ENCODE measurements around the gene STYXL2. TPM values are rescaled to one million over a fixed set of nuclear protein-coding genes. Genes with fewer than 3 reads are reported as not detected.

STYXL2 gene
- total RNA-seq, 1 donor from 2014 or later, result 1.9 TPM

DNA sequence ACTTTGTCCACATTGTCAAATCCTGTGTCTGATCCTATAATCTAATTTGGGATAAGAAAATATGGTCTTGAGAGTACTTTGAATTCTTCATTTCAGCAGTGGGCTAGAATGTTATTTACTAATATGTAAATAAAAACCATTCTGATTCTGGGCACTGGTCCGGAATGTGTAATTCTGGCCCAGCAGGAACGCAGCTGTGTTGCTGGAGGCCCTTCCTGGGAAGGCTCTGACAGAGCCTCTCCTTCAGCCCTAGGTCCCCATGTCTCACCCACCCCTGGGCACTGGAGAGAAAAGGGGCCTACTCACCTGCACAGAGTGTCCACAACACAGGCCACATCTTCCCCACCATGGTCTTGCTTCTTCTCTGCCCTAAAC, 3.9 kb upstream of the STYXL2 start:
- Mint-ChIP-seq H3K4me3 (ENCODE audit: unreplicated experiment) (no peak overlapping the region), H3K36me3 (ENCODE audit: low read depth, unreplicated experiment) (no peaks in the 10 kb centered on the region), H3K27me3 (ENCODE audit: unreplicated experiment) (peaks cover 2% of the 10 kb centered on the region), H3K27ac (ENCODE audit: unreplicated experiment) (no peak overlapping the region), H3K4me1 (ENCODE audit: unreplicated experiment) (peaks cover 24% of the 10 kb centered on the region), H3K9me3 (ENCODE audit: unreplicated experiment) (no peaks in the 10 kb centered on the region)
- no peak for TF ChIP-seq CTCF (IDR thresholded peaks at IDR 0.05; ENCODE audit: unreplicated experiment)
- no peak for DNase-seq (ENCODE audit: low spot score)

GRCh38 chr1:167090314-167090942, 3.4 kb upstream of the STYXL2 start, which contains the start of gene GPA33:
GPA33 (minus strand) TSS chr1:167090377; CDS start chr1:167090287, 90 bp downstream.
- Mint-ChIP-seq H3K36me3 (ENCODE audit: low read depth, unreplicated experiment) (no peaks in the 10 kb centered on the region), H3K27ac (ENCODE audit: unreplicated experiment) (no peak within 1 kb of the TSS), H3K9me3 (ENCODE audit: unreplicated experiment) (no peaks in the 10 kb centered on the region), H3K27me3 (ENCODE audit: unreplicated experiment) (peaks cover 2% of the 10 kb centered on the region), H3K4me3 (ENCODE audit: unreplicated experiment) (no peak within 1 kb of the TSS), H3K4me1 (ENCODE audit: unreplicated experiment) (peaks cover 28% of the 10 kb centered on the region)
- no peak for TF ChIP-seq CTCF (IDR thresholded peaks at IDR 0.05; ENCODE audit: unreplicated experiment)
- no peak for DNase-seq (ENCODE audit: low spot score)

- no peak for DNase-seq (ENCODE audit: low spot score)
- Mint-ChIP-seq H3K4me3 (ENCODE audit: unreplicated experiment) (no peak overlapping the region), H3K36me3 (ENCODE audit: low read depth, unreplicated experiment) (no peaks in the 10 kb centered on the region), H3K27ac (ENCODE audit: unreplicated experiment) (no peak overlapping the region), H3K27me3 (ENCODE audit: unreplicated experiment) (peaks cover 2% of the 10 kb centered on the region), H3K4me1 (ENCODE audit: unreplicated experiment) (peaks cover 31% of the 10 kb centered on the region), H3K9me3 (ENCODE audit: unreplicated experiment) (no peaks in the 10 kb centered on the region)
- TF ChIP-seq CTCF (IDR thresholded peaks at IDR 0.05; ENCODE audit: unreplicated experiment), result no peak
Observed at GRCh38 chr1:167092653-167093052, 1.2 kb upstream of the STYXL2 start.

- no peaks in the 10 kb centered on the region for H3K36me3 Mint-ChIP-seq (ENCODE audit: low read depth, unreplicated experiment)
- TF ChIP-seq CTCF (IDR thresholded peaks at IDR 0.05; ENCODE audit: unreplicated experiment), result no peak
- no peak for DNase-seq (ENCODE audit: low spot score)
- peaks cover 25% of the 10 kb centered on the region for H3K4me1 Mint-ChIP-seq (ENCODE audit: unreplicated experiment)
- peaks cover 2% of the 10 kb centered on the region for H3K27me3 Mint-ChIP-seq (ENCODE audit: unreplicated experiment)
- no peaks in the 10 kb centered on the region for H3K9me3 Mint-ChIP-seq (ENCODE audit: unreplicated experiment)
- no peak overlapping the region for H3K27ac Mint-ChIP-seq (ENCODE audit: unreplicated experiment)
- no peak overlapping the region for H3K4me3 Mint-ChIP-seq (ENCODE audit: unreplicated experiment)
Observed at GRCh38 chr1:167094690-167095089, 815 bp downstream of the STYXL2 start.

GRCh38 chr1:167095368-167095767, 1.5 kb downstream of the STYXL2 start:
- DNase-seq (ENCODE audit: low spot score), result no peak
- Mint-ChIP-seq H3K36me3 (ENCODE audit: low read depth, unreplicated experiment) (no peaks in the 10 kb centered on the region), H3K4me3 (ENCODE audit: unreplicated experiment) (no peak overlapping the region), H3K9me3 (ENCODE audit: unreplicated experiment) (no peaks in the 10 kb centered on the region), H3K27ac (ENCODE audit: unreplicated experiment) (no peak overlapping the region), H3K27me3 (ENCODE audit: unreplicated experiment) (peaks cover 2% of the 10 kb centered on the region), H3K4me1 (ENCODE audit: unreplicated experiment) (peaks cover 25% of the 10 kb centered on the region)
- TF ChIP-seq CTCF (IDR thresholded peaks at IDR 0.05; ENCODE audit: unreplicated experiment), result no peak
